Measurements from ENCODE around the gene TBC1D4.
"Not testable (repeated sequence)": the region's sequence is repeated elsewhere in the genome, so short reads cannot be mapped to it uniquely, and the experiment has no call there.

The TBC1D4 gene

DNA sequence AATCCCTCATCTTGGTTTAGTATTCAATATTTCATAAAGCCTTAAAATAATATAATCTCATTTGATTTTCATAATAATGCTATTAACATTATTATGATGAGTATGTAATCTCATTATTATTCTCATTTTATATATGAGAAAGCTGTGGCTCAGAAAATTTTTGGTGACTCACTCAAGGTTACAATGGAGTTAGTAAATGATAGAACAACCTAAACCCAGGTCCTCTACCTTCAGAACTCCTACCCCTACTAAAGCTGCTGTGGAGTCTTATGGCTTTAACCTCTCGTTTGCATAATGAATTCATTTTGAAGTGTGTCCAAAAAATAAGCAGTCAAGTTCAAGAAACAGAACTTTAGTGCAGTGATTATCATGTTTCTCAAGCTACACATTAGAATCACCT is 226.3 kb downstream of the TBC1D4 start:
- DNase-seq, result no peak

DNA sequence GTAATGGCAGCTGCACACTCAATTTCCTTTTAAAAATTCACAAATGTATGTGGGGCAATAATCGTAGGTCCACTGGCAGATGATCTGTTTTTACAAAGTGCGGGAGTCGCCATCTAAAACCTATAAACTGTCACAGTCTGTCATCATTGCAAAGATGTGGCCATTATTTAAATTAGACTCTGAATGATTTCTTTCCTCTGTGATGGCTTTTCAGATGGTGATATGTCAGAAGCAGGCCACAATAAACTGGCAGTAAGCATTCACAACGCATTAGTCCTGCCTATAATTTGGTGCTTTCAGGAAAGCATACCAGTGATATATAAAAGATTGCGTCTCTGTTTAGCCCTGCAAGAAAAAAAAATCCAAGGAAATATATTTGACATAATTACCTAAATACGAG is 226.8 kb downstream of the TBC1D4 start:
- no peak for DNase-seq

GRCh38 chr13:75251188-75251587 is 230.8 kb downstream of the TBC1D4 start:
- no peak for DNase-seq

DNA sequence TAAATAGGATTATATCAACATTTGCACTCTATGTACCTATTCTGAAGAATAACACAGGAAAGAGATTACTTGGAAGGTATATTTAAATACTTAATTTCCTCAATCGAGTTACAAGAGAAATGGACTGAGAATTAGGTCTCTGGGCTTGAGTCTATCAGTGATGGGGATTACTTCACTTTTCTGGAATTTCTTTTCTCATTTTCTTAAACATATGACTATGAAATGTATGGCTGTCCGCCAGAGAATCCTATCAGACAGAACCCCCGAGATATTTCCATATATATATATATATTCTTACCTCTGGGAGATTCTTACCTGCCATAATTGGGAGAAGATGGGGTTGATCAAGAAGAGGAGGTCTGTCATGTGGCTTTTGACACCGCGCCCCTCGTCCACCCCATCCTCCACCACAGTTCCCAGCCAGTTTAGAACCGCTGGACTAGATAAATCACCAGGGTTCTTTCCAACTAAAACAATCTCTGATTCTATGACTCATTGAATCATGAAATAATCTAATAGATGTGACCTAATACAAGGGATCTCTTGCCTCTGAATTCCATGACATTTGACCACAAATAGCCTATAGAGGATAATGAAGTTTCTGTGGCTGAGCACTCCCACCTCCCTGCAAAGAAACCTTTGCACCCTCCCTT is 231.3 kb downstream of the TBC1D4 start:
- no peak for DNase-seq

GRCh38 chr13:75245578-75245977 is 236.4 kb downstream of the TBC1D4 start:
- DNase-seq, result not testable (repeated sequence)

DNA sequence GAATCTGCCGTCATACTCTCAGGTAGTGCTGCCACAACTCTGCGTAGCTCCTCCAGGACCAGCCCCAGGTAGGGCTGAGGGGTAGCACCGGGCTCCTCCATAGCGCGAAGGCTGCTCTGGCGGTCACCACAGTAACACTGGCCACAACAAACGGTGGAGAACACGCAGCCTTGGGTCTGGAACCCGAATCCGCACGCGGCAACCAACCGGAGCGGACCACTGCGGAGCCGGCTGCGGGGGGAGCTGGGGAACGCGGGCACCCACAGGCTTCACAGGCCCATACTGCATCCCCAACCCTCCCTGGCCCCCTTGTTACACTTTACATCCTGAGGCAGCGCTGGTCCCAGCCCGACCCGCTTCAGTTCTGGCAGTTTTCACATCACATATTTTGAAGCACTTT is 241.7 kb downstream of the TBC1D4 start:
- DNase-seq, result not testable (repeated sequence)

DNA sequence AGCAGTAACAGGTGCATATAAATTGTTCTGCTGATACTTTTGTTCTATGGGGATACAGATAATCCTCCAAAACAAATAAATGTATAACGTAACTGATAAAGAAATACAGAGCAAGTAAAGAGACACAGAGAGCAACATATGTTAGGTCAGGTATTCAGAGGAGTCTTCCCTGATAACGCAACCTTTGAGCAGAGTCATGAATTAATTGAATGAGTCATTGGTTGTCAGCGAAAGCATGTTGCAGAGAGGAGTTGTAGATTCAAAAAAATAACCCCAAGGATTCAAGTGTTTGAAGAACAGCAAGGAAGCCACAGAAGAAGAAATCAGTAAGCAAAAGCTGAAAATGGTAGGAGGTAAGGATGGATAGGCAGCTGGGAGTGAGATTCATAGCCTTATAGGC is 245.2 kb downstream of the TBC1D4 start:
- DNase-seq, result no peak
